ENCODE data around the gene CYP4F3. TPM values are rescaled to one million over a fixed set of nuclear protein-coding genes. Genes with fewer than 3 reads are reported as not detected.
A peak's percentile ranks its signal among the peaks of the same experiment; 100 is the strongest.

CYP4F3 gene
- total and polyA plus RNA-seq, 2 of the 13 experiments (the other 11 are each of a cell fraction or from before 2014, with no cell fraction given), result 17.8 to 22.8 TPM

DNA sequence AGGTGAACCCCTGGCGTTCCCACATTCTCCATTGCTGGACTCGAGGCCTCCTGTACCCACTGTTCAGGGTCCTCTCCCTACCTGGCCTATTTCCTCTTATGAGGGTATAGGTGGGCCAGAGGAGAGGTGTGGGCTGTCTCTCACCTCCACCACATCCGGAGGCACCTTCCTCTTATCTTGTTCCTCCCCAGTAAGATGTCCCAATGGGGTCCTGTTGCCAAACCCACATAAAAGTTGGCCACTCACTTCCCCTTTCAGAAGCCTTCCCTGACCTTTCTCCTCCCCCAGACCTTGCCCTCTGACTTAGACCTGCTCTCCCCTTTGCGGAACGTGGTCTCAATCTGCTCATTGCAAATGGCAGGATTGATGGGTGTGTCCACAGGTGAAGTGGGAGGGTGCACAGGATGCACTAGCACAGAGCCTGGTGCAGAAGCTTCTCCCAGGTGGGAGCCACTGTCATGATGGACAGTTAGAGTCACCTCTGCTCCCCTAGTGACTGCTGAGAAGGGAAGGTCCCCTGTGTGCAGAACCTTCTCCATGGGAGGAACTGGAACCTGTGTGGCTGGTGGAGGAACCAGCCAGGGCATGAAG lies 1.3 kb downstream of the CYP4F3 start:
- in situ Hi-C loops (cut with HindIII; ENCODE audit: extremely low pct_ligation_motif_present, low pct_unique_long_range_greater_than_20kb) (loop anchor here (25.0 kb wide), 1 partner anchor 520 kb away; the partner anchor contains the start of gene CIB3), intact Hi-C loops (cut with micrococcal nuclease; ENCODE audit: unreplicated experiment) (loop anchor here (2.0 kb wide), 1 partner anchor 31 kb away; the partner anchor contains the start of gene CYP4F12)
- no peaks in the 10 kb centered on the region; the same call in 1 of the 2 replicates for H4K20me1 ChIP-seq (ENCODE audit: insufficient read depth, low read length)
- peak overlapping the region; percentile 67 for H3K9ac ChIP-seq (ENCODE audit: insufficient read depth, low read depth, low read length)
- peaks cover 32% of the 10 kb centered on the region for H3K79me2 ChIP-seq (ENCODE audit: insufficient read depth, low read length)
- FAIRE-seq (no peak), ATAC-seq (no peak), DNase-seq (ENCODE audit: low spot score) (no peak)
- H3K4me1 ChIP-seq (ENCODE audit: insufficient read depth, low read length), result peaks cover 77% of the 10 kb centered on the region
- H2AFZ ChIP-seq (ENCODE audit: low read length), result peak overlapping the region; percentile 6
- H3K27me3 ChIP-seq (ENCODE audit: control insufficient read depth in 1 of 2, insufficient read depth in 2 of 2, low read length in 2 of 2), result no peaks in the 10 kb centered on the region
- H3K27ac ChIP-seq (ENCODE audit: extremely low read length, insufficient read depth, low read length), result peak overlapping the region; percentile 90
- POLR2A ChIA-PET, result interaction anchor here (4.5 kb wide), 1 partner anchor 31 kb away, joined by 68 read pairs; the partner anchor contains the start of gene CYP4F12
- no peaks in the 10 kb centered on the region for H3K9me3 ChIP-seq (ENCODE audit: low read length)
- BruUV-seq (replicated peaks), result no TSS peak
- 0% methylated on average over 5 of the region's 5 CpGs for WGBS (ENCODE audit: low lambda C conversion rate)
- CTCF ChIA-PET (ENCODE audit: low intra/inter-chr PET ratio, low total read pairs), result no interaction called here
- peak overlapping the region; percentile 96 for H3K4me2 ChIP-seq (ENCODE audit: low read depth, low read length)
- peaks cover under 1 to 2% of the 10 kb centered on the region in 2 experiments; a peak in 2 of 5 replicates for H3K36me3 ChIP-seq (replicated peaks in 1 of 2; ENCODE audit: control insufficient read depth in 1 of 2, insufficient read depth in 2 of 2, low read length in 2 of 2)
- peak overlapping the region; percentile 57 to 80 (median 61) for H3K4me3 ChIP-seq (replicated peaks in 1 of 3; ENCODE audit: insufficient read depth in 1 of 3, low read depth in 2 of 3, low read length in 3 of 3)
- TF ChIP-seq, protein P1, sequence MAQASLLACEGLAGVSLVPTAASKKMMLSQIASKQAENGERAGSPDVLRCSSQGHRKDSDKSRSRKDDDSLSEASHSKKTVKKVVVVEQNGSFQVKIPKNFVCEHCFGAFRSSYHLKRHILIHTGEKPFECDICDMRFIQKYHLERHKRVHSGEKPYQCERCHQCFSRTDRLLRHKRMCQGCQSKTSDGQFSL (CRISPR knock-in tag; IDR thresholded peaks at IDR 0.05), result no peak
- TF ChIP-seq HHEX (CRISPR knock-in tag; IDR thresholded peaks at IDR 0.05), result no peak
- 0 out of 2 replicates have a peak, but pooled peaks have one; percentile 39 for TF ChIP-seq AKAP8 (CRISPR knock-in tag; IDR thresholded peaks at IDR 0.05)
- TF ChIP-seq ZNF547 (CRISPR knock-in tag; IDR thresholded peaks at IDR 0.05), result no peak
- TF ChIP-seq ZNF674 (CRISPR knock-in tag; IDR thresholded peaks at IDR 0.05; ENCODE audit: low read depth), result no peak
- TF ChIP-seq, protein P2, sequence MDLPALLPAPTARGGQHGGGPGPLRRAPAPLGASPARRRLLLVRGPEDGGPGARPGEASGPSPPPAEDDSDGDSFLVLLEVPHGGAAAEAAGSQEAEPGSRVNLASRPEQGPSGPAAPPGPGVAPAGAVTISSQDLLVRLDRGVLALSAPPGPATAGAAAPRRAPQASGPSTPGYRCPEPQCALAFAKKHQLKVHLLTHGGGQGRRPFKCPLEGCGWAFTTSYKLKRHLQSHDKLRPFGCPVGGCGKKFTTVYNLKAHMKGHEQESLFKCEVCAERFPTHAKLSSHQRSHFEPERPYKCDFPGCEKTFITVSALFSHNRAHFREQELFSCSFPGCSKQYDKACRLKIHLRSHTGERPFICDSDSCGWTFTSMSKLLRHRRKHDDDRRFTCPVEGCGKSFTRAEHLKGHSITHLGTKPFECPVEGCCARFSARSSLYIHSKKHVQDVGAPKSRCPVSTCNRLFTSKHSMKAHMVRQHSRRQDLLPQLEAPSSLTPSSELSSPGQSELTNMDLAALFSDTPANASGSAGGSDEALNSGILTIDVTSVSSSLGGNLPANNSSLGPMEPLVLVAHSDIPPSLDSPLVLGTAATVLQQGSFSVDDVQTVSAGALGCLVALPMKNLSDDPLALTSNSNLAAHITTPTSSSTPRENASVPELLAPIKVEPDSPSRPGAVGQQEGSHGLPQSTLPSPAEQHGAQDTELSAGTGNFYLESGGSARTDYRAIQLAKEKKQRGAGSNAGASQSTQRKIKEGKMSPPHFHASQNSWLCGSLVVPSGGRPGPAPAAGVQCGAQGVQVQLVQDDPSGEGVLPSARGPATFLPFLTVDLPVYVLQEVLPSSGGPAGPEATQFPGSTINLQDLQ (CRISPR knock-in tag; IDR thresholded peaks at IDR 0.05), result 0 out of 2 replicates have a peak, but pooled peaks have one; percentile 13
- no peak for TF ChIP-seq SP5 (CRISPR knock-in tag; IDR thresholded peaks at IDR 0.05; ENCODE audit: borderline replicate concordance, low read depth)
- TF ChIP-seq HES4 (CRISPR knock-in tag; IDR thresholded peaks at IDR 0.05; ENCODE audit: borderline replicate concordance), result no peak
- TF ChIP-seq KDM6A (CRISPR knock-in tag; IDR thresholded peaks at IDR 0.05; ENCODE audit: low read depth), result no peak
- TF ChIP-seq ZSCAN12 (CRISPR knock-in tag; IDR thresholded peaks at IDR 0.05), result no peak
- no peak for TF ChIP-seq ZNF737 (CRISPR knock-in tag; IDR thresholded peaks at IDR 0.05; ENCODE audit: borderline replicate concordance)
- TF ChIP-seq ZNF552 (CRISPR knock-in tag; IDR thresholded peaks at IDR 0.05; ENCODE audit: borderline replicate concordance), result no peak
- TF ChIP-seq ZKSCAN5 (CRISPR knock-in tag; IDR thresholded peaks at IDR 0.05), result peak; percentile 86; the same call in 1 of the 2 replicates
- no peak for TF ChIP-seq ZZZ3 (CRISPR knock-in tag; IDR thresholded peaks at IDR 0.05; ENCODE audit: borderline replicate concordance)
- TF ChIP-seq NAIF1 (CRISPR knock-in tag; IDR thresholded peaks at IDR 0.05; ENCODE audit: borderline replicate concordance), result no peak
- TF ChIP-seq, protein P3, sequence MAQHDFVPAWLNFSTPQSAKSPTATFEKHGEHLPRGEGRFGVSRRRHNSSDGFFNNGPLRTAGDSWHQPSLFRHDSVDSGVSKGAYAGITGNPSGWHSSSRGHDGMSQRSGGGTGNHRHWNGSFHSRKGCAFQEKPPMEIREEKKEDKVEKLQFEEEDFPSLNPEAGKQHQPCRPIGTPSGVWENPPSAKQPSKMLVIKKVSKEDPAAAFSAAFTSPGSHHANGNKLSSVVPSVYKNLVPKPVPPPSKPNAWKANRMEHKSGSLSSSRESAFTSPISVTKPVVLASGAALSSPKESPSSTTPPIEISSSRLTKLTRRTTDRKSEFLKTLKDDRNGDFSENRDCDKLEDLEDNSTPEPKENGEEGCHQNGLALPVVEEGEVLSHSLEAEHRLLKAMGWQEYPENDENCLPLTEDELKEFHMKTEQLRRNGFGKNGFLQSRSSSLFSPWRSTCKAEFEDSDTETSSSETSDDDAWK (CRISPR knock-in tag; IDR thresholded peaks at IDR 0.05), result no peak
- TF ChIP-seq PHF21A (CRISPR knock-in tag; IDR thresholded peaks at IDR 0.05), result no peak
- TF ChIP-seq, protein P4, sequence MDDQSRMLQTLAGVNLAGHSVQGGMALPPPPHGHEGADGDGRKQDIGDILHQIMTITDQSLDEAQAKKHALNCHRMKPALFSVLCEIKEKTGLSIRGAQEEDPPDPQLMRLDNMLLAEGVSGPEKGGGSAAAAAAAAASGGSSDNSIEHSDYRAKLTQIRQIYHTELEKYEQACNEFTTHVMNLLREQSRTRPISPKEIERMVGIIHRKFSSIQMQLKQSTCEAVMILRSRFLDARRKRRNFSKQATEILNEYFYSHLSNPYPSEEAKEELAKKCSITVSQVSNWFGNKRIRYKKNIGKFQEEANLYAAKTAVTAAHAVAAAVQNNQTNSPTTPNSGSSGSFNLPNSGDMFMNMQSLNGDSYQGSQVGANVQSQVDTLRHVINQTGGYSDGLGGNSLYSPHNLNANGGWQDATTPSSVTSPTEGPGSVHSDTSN (CRISPR knock-in tag; IDR thresholded peaks at IDR 0.05; ENCODE audit: borderline replicate concordance), result no peak
- no peak for TF ChIP-seq ZNF607 (CRISPR knock-in tag; IDR thresholded peaks at IDR 0.05; ENCODE audit: borderline replicate concordance)
- TF ChIP-seq ZNF460 (CRISPR knock-in tag; IDR thresholded peaks at IDR 0.05; ENCODE audit: borderline replicate concordance), result no peak

Measured in HepG2 (cell line).